Measurements from ENCODE around the gene MYO9A. TPM values are rescaled to one million over a fixed set of nuclear protein-coding genes. Genes with fewer than 3 reads are reported as not detected.
"Not testable (repeated sequence)": the region's sequence is repeated elsewhere in the genome, so short reads cannot be mapped to it uniquely, and the experiment has no call there.

MYO9A gene
- total RNA-seq, 1 donor from 2014 or later: 79.5 TPM

GRCh38 chr15:72020799-72021198, 97.2 kb downstream of the MYO9A start:
- H3K9me3 Mint-ChIP-seq: peaks cover 11% of the 10 kb centered on the region
- H3K27ac Mint-ChIP-seq: no peak overlapping the region
- no peak for DNase-seq (ENCODE audit: low spot score in 2 of 2, unreplicated experiment in 2 of 2)
- no peak for TF ChIP-seq CTCF (IDR thresholded peaks at IDR 0.05; ENCODE audit: unreplicated experiment)
- no peaks in the 10 kb centered on the region for H3K27me3 Mint-ChIP-seq (ENCODE audit: low read depth)
- H3K4me1 Mint-ChIP-seq: peaks cover 2% of the 10 kb centered on the region
- peaks cover 27% of the 10 kb centered on the region for H3K36me3 Mint-ChIP-seq
- H3K4me3 Mint-ChIP-seq: no peak overlapping the region

GRCh38 chr15:72014555-72014954, 103.4 kb downstream of the MYO9A start:
- not testable (repeated sequence) for H3K4me3 Mint-ChIP-seq; DNase-seq (ENCODE audit: low spot score in 2 of 2, unreplicated experiment in 2 of 2); H3K4me1 Mint-ChIP-seq; H3K27me3 Mint-ChIP-seq (ENCODE audit: low read depth); H3K27ac Mint-ChIP-seq; H3K9me3 Mint-ChIP-seq
- H3K36me3 Mint-ChIP-seq: peaks cover 11% of the 10 kb centered on the region

- H3K27me3 Mint-ChIP-seq (ENCODE audit: low read depth): no peaks in the 10 kb centered on the region
- no peak overlapping the region for H3K4me3 Mint-ChIP-seq
- TF ChIP-seq CTCF (IDR thresholded peaks at IDR 0.05; ENCODE audit: unreplicated experiment): no peak
- no peak for DNase-seq (ENCODE audit: low spot score in 2 of 2, unreplicated experiment in 2 of 2)
- peaks cover 8% of the 10 kb centered on the region for H3K36me3 Mint-ChIP-seq
- H3K4me1 Mint-ChIP-seq: no peaks in the 10 kb centered on the region
- no peak overlapping the region for H3K27ac Mint-ChIP-seq
- no peaks in the 10 kb centered on the region for H3K9me3 Mint-ChIP-seq
These were observed 104.2 kb downstream of the MYO9A start for GRCh38 chr15:72013703-72014102.

- H3K9me3 Mint-ChIP-seq: no peaks in the 10 kb centered on the region
- peaks cover 20% of the 10 kb centered on the region for H3K36me3 Mint-ChIP-seq
- no peak overlapping the region for H3K4me3 Mint-ChIP-seq
- TF ChIP-seq CTCF (IDR thresholded peaks at IDR 0.05; ENCODE audit: unreplicated experiment): no peak
- H3K4me1 Mint-ChIP-seq: no peaks in the 10 kb centered on the region
- no peaks in the 10 kb centered on the region for H3K27me3 Mint-ChIP-seq (ENCODE audit: low read depth)
- H3K27ac Mint-ChIP-seq: no peak overlapping the region
- no peak for DNase-seq (ENCODE audit: low spot score in 2 of 2, unreplicated experiment in 2 of 2)
These were observed 106.5 kb downstream of the MYO9A start for GRCh38 chr15:72011302-72011942.

- no peak for TF ChIP-seq CTCF (IDR thresholded peaks at IDR 0.05; ENCODE audit: unreplicated experiment)
- H3K4me1 Mint-ChIP-seq: no peaks in the 10 kb centered on the region
- H3K27me3 Mint-ChIP-seq (ENCODE audit: low read depth): no peaks in the 10 kb centered on the region
- no peak overlapping the region for H3K4me3 Mint-ChIP-seq
- H3K27ac Mint-ChIP-seq: no peak overlapping the region
- no peaks in the 10 kb centered on the region for H3K9me3 Mint-ChIP-seq
- H3K36me3 Mint-ChIP-seq: peaks cover 18% of the 10 kb centered on the region
- no peak for DNase-seq (ENCODE audit: low spot score in 2 of 2, unreplicated experiment in 2 of 2)
These were observed 108.7 kb downstream of the MYO9A start for GRCh38 chr15:72009222-72009621.

- no peak for TF ChIP-seq CTCF (IDR thresholded peaks at IDR 0.05; ENCODE audit: unreplicated experiment)
- H3K27me3 Mint-ChIP-seq (ENCODE audit: low read depth): no peaks in the 10 kb centered on the region
- peaks cover 23% of the 10 kb centered on the region for H3K36me3 Mint-ChIP-seq
- H3K4me3 Mint-ChIP-seq: no peak overlapping the region
- no peak for DNase-seq (ENCODE audit: low spot score in 2 of 2, unreplicated experiment in 2 of 2)
- no peak overlapping the region for H3K27ac Mint-ChIP-seq
- no peaks in the 10 kb centered on the region for H3K4me1 Mint-ChIP-seq
- no peaks in the 10 kb centered on the region for H3K9me3 Mint-ChIP-seq
These were observed 111.6 kb downstream of the MYO9A start for GRCh38 chr15:72006382-72006781.

All from mesothelial cell of epicardium (in vitro differentiated cells).